Endometrial microvascular endothelial cells (primary cell): ENCODE measurements around the gene RAB11FIP5. TPM values are rescaled to one million over a fixed set of nuclear protein-coding genes. Genes with fewer than 3 reads are reported as not detected.

Source experiments
- in situ Hi-C: cut with HindIII; loops from 2 replicates; pipeline ENCODE4 v1.10.0; 2017; ENCODE audit warnings: low sequenced_read_pairs, low pct_unique_long_range_greater_than_20kb; ENCODE audit errors: inconsistent ontology term
- total RNA-seq: library from RNA; depleted of rRNA; stranded (reverse); fragments of >200 nt; gene quantifications from one replicate; pipeline ENCODE4 v1.2.3, GENCODE V29; 2015; ENCODE audit errors: inconsistent ontology term

The RAB11FIP5 gene
- total RNA-seq, 1 donor from 2014 or later = 77.5 TPM

DNA sequence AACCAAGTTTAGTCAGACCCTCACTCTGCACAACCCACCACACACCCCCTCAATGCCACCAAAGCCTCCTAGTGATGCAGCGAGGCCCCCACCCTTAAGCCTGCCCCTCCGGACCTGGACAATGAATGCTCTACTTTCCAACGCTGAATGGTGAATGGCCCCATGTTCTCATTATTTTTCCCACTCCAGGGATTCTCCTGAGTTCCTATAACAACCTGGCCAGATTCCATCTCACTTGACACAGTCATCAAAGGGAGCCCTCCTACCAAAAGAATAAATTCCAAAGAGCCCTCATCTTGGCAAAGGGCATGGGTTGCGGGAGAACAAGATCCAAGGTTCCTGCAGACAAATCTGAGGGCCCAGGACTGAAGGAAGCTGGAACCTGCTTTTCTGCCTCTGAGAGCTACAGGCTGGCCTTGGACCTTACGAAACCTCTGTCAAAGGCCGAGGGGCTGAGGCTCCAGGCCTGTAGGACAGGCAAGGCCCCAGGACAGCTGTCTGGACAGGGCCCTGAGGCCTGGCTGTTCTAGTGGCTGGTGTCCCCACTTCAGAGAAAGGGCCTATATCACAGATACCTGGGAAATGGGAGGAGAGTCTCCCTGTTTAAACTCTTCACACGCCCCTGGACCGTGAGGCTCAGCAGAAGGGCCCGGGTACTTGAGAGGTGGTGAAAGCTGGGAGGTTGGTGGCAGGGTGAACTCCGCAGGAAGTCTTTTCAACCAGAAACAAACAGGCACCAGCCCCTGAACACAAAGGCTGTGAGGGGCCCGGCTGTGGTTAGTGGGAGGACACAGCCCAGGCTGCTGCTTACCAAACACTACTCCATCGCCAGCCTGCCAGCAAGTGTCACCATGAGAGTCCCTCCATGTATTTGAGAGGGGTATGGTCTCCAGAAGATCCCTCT is 68.6 kb downstream of the RAB11FIP5 start:
- in situ Hi-C loops = no loop called here

DNA sequence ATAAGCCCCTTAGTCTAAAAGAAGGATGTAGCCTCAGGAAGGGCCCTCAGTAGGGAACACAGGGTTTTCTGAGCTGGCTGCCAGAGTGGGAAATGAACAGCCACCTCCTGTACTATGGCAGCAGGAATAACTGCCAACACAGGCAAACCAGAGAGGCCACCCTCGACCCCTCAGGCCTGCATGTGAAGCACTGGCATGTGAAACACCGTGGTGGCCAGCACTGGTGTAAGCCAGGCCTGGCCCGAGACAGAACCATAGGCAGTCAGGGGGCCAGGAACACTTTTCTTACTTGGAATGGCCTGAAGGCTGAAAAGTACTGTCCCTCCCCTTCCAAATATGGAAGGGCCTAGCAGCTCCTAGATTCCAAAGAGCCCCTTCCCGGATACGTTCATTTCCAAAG is 69.5 kb downstream of the RAB11FIP5 start:
- in situ Hi-C loops = no loop called here

DNA sequence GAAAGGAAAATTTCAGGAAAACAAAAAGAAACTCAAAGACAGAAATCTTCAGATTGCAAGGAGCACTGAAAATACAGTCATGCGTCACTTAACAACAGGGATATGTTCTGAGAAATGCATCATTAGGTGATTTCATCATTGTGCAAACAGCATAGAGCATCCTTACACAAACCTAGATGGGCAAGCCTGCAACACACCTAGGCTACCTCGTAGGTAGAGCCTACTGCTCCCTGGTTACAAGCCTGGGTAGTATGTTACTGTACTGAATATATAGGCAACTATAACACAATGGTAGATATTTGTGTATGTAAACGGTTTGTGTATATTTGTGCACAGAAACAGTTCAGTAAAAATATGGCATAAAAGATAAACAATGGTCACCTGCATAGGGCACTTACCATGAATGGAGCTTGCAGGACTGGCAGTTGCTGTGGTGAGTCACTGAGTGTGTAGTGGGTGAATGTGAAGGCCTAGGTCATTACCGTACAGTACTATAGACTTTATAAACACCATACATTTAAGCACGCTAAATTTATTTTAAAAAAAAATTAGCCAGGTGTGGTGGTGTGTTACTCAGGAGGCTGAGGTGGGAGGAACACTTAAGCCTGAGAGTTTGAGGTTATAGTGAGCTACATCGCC is 74.7 kb downstream of the RAB11FIP5 start:
- in situ Hi-C loops = no loop called here

DNA sequence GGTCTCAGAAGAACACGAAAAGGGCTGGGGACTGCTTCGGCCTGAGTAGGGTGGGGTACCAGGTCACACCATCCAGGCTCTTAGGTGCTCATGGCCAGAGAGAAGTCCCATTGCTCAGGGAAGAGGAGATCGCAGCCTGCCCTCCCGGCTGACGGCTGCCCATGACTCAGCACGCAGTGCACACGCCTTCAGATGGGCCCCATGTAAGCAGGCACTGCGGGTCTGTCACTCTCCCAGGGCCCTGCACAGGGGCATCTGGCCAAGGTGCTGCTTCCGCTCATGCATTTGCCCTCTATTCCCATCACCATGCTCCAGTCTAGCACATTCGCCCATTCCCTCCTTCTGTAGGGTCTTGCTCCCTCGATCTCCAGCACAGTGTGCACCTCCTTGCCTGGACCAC is 76.0 kb downstream of the RAB11FIP5 start:
- in situ Hi-C loops = no loop called here

DNA sequence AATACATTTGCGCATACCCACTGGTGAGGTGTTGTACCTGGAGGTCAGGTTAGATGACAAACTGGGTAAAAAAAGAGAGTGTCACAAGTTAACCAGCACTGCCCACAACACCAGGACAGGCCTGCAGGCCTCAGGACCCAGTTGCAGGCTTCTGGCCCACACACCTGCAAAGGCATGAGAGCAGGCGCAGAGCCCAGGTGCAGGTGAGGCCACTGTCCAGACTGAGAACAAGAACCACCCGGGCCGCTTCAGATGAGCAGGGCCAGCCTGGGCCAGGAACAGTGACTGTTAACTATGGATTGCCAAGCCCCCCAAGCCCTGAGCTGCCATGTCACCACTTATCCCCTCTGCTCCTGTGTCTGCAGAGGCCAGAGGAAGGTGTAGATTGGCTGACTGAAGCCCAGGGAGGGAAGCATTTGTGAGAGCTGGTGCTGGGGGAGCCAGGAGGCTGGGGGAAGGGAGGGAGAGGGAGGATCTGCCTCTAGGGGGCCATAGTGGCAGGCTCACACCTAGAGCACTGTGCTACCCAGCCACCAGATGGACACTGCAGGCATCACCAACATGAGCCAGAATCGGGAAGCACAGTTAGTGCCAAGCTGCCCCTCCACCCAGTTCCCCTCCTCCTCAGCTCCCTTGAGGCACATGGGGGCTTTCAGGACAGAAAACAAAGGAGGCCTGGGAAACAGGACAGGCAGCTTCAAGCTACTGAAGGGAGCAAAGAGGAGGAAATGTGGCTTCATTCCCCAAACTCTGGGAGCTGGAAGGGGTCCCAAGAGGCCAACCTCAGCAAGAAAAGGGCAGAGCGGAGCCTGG is 76.6 kb downstream of the RAB11FIP5 start:
- in situ Hi-C loops = no loop called here

DNA sequence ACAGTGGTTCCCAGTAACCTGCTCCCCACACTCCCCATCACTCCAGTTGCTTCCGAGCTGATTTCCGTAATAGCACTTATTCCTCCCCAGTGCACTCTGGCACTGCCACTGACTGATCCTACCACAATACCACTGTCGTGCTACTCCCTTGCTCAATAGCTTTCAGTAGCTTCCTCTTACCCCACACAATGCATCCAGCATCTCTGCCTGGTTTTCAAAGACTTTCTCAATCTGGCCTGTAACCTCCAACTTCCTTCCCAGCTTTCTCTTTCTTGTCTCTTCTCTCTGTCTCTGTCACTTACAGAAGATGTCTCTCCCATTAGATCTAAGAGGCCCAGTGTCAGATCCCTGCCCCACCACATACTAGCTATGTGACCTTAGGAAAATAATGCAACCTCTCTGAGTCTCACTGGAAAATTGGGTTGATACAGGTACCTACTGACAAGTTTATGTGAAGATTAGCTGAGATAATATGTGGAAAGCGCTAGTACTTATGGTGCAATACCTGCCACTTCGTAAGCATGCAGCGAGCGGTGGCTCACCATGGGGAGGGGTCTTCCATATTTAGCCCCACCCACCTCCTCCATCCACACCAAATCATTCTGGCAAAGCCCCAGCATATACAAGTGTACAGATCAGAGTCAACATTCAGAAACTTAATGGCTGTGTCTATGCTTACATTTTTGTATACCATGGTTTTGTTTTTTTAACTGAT is 77.9 kb downstream of the RAB11FIP5 start:
- in situ Hi-C loops = no loop called here

DNA sequence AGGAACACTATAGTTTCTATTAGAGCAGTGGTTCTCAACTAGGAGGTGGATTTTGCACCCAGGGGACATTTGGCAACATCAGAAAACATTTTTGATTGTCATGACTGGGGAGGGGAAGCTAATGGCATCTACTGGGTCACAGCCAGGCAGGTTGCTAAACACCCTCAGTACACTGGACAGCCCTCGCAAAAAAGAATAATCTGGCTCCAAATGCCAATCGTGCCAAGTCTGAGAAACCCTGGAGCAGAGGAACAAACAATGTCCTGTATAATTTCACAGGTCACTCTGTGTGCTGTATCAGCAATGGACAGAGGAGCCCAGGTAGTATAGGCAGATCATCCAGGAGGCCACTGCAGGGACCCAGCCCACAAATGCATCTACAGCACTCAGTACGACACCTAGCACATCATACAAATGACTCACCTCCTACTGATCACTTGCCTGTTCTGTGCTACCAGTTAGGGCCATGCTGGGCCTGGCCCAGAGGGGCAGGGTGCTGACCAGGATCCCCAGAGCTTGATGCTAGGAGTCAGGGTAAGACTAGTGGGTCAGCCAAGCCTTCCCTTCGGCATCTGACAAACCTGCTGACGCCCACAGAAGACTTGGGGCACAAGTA is 78.9 kb downstream of the RAB11FIP5 start:
- in situ Hi-C loops = no loop called here

DNA sequence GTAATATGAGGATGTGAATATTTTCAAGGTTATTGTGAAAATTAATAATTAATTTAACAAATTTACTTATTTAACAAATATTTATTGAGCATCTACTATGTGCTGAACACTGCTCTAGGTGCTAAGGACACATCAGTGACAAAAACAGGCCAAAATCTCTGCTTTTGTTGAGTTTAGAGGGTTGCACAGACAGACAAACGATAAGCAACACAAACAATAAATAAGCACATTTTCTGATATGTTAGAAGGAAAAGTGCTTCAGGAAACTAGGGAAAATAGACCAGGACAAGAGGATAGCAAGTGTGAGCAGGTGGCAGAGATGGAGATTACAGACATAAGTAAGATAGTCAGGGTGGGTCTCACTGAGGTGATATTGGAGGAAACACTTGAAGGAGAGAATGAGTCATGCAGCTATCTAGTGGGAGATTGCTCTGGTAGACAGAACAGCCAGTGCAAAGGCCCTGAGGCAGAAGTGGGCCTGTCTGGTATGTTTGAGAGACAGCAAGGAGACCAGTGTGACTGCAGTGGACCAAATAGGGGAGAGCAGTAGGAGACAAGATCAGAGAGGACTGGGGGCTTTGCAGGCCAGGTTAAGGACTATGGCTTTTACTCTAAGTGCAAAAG is 79.5 kb downstream of the RAB11FIP5 start:
- in situ Hi-C loops = no loop called here

DNA sequence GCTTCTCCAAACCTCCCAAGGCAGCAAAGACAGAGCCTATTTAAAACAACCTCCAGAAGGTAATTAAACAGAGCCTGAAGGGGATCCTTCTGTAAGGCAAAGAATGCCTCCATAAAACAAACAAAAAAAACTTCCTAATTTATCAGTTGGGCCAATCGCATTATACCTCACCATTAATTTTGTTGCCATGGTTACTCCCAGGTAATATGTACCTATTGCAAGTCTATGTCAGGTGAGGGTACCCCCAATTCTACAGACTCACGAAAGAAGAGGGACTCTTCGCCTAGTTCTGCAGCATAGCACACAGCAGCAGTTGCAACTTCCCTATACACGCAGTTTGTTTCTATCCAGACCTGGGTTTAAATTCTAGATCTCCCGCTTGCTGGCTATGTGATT is 80.0 kb downstream of the RAB11FIP5 start:
- in situ Hi-C loops = no loop called here

DNA sequence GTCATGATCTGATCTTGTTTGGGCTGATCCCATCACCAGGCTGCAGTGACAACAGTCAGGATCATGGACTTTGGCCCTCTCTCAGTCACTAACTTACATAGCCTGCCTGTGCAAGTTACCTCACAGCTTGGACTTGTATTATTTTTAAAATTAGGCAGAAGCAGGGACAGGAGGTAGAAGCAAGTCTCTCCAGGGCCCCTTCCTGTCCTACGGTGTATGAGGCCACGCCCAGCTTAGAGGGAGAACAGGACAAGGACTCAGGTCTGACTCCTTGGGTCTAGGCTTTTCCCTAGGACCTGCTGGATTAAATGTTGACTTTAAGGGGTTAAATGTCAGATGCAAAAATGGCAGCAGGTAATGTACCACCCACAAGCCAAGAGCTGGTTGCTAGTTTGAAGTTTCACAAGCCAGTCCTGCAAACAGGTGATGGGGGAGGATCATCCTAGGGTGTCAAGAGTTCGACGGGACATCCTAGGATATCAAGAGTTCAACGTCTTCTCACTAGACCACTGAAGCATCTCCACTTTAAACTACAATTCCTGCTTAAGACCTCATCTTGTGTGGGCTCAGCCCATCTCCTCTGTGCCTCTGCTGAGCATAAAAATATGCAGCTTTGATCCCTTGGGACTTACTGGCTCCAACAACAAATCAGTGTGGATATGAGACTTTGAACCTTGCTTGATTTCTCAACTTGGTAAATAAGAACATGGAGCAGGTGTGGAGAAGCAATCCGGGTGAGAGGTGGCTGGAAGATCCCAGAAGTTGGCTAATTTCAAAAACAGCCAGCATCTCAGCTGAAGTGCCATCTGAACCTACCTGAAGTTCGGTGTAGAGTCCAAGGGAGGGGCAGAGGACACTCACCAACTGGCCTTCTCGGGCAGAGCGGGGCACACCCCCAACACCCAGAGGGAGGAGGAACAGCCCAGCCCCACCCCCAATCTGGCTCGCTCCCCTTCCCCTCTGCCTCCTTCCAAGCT is 80.7 kb downstream of the RAB11FIP5 start:
- in situ Hi-C loops = no loop called here

DNA sequence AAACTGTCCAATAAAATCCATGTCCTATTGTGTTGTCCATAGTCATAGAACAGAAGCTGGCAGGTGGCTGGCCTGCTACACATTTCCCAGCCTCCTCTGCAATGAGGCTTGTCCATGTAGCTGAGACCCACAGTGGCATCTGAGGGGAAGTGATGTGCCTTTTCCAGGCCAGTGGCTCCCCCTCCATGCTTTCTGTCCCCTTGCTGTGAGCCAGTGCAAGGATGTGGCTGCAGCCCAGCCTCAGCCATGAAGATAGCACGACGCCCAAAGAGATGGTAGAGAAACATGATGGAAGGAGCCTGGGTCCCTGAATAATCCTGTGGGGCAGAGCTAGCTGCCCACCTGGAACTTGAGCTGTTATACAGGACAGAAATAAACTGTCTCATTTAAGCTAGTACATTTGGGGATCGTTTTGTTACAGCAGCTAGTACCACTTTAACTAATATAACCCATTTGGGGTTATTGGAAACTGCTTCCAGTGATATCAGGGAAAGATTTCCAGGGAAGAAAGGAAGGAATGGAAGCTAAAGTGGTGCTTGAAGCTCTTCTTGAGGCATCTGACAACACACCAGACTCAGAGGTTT is 81.6 kb downstream of the RAB11FIP5 start:
- in situ Hi-C loops = no loop called here

DNA sequence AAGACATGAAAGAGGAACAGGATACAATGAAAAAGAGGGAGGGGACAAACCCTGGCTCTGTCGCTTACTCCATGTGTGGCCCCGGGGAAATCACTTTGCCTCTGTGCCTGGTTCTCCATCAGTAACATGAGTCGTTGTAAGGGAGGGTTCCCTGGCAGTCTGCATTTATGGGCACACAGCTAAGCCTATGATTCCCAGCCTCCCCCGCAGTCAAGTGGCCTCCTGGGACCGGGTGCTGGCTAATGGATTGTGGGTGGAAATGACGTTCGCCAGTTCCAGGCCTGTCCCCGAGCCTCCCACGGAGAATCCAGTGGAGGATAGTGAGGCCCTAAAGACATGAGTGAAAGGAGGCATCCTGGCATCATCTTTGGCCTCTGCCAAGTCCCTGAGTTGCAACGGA is 83.9 kb downstream of the RAB11FIP5 start:
- in situ Hi-C loops = no loop called here

DNA sequence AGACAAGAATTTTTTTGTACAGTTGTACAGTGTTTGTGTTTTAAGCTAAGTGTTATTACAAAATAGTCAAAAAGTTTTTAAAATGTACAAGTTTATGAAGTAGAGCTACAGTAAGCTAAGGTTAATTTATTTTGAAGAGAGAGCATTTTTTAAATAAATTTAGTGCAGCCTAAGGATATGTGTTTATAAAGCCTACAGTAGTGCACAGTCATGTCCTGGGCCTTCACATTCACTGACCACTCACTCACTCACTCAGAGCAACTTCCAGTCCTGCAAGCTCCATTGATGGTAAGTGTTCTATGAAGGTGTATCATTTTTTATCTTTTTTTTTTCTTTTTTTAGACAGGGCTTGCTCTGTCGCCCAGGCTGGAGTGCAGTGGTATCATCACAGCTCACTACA is 85.4 kb downstream of the RAB11FIP5 start:
- in situ Hi-C loops = no loop called here

DNA sequence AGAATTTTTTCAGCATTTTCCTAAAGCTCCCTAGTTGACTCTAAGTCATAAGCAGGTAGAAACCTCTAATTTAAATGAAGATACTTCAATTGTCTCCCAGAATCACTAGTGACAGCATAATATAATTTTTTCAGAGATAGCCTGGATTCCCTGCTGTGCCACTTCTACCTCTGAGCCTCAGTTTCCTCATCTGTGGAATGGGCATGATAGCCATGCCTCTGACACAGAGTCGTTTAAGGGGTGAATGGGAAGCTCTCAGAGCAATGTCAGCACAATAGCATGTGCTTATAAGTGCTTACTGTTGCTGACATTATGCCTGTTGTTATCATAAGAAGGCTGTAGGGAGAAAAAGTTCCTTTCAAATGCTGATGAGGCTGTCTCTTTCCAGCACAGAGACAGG is 89.3 kb downstream of the RAB11FIP5 start:
- in situ Hi-C loops = no loop called here
